Fibroblast of mammary gland (primary cell): ENCODE results near the gene SPATA1.
A peak's percentile ranks its signal among the peaks of the same experiment; 100 is the strongest.
"Not testable (repeated sequence)": the region's sequence is repeated elsewhere in the genome, so short reads cannot be mapped to it uniquely, and the experiment has no call there.

Experiments
- DNase-seq: peaks from one replicate; pipeline ENCODE4 v3.0.0-alpha.2; 2010; ENCODE audit warnings: low read depth
- H3K4me3 ChIP-seq: 2 replicates; pipeline ENCODE4 v1.5.1; 2011; ENCODE audit warnings: low read depth, mild to moderate bottlenecking, low read length, moderate library complexity; ENCODE audit not compliant: control insufficient read depth
- CTCF ChIP-seq: conservative IDR thresholded peaks from 2 replicates; pipeline ENCODE4 v1.5.1; 2011; ENCODE audit warnings: low read depth, low read length, inconsistent platforms; ENCODE audit not compliant: control insufficient read depth, insufficient read depth

SPATA1 gene

GRCh38 chr1:84584126-84584525 lies 77.9 kb downstream of the SPATA1 start:
- H3K4me3 ChIP-seq: no peak overlapping the region
- TF ChIP-seq CTCF: no peak
- DNase-seq: no peak

- DNase-seq: no peak
- TF ChIP-seq CTCF: no peak
- no peak overlapping the region for H3K4me3 ChIP-seq
These were observed 79.6 kb downstream of the SPATA1 start for GRCh38 chr1:84585803-84586202.

- TF ChIP-seq CTCF: no peak
- no peak for DNase-seq
- H3K4me3 ChIP-seq: no peak overlapping the region
These were observed 80.9 kb downstream of the SPATA1 start for GRCh38 chr1:84587099-84587498.

GRCh38 chr1:84594959-84595358 lies 88.8 kb downstream of the SPATA1 start:
- DNase-seq, H3K4me3 ChIP-seq: not testable (repeated sequence)

GRCh38 chr1:84597011-84597410 lies 90.8 kb downstream of the SPATA1 start:
- H3K4me3 ChIP-seq: no peak overlapping the region
- TF ChIP-seq CTCF: no peak
- DNase-seq: no peak

GRCh38 chr1:84598418-84598817 lies 92.2 kb downstream of the SPATA1 start:
- TF ChIP-seq CTCF: no peak
- peak; percentile 66 for DNase-seq
- H3K4me3 ChIP-seq: no peak overlapping the region

GRCh38 chr1:84598846-84599741 lies 92.9 kb downstream of the SPATA1 start:
- TF ChIP-seq CTCF: no peak
- H3K4me3 ChIP-seq: no peak overlapping the region

More at GRCh38 chr1:84598846-84599741, 92.9 kb downstream of the SPATA1 start:
- peak; percentile 88 for DNase-seq
